GM10847 (cell line): Measurements from ENCODE around the gene TSPAN5.

Experiments
- POLR2A ChIP-seq: IDR thresholded peaks from 2 replicates; pipeline ENCODE4 v1.6.1; 2011; ENCODE audit not compliant: insufficient read length; ENCODE audit errors: extremely low read depth

Gene TSPAN5

DNA sequence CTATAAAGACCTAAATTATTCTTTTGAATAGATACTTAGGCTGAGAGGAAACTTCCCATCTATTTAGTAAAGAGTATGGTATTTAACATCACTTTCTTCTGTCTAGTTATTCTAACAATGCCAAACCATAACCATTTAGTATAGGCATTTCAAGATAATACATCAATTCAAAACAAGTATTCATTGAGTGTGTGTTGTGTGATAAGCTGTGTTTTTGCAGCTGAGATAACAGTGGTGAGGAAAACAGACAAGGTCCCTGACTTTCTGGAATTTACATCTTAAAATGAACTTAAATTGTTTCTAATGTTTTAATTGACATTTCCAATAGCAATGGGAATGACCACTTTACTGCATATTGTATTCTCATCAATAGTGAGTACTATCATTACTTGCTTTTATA is 22.4 kb upstream of the TSPAN5 start:
- no peak for TF ChIP-seq POLR2A

DNA sequence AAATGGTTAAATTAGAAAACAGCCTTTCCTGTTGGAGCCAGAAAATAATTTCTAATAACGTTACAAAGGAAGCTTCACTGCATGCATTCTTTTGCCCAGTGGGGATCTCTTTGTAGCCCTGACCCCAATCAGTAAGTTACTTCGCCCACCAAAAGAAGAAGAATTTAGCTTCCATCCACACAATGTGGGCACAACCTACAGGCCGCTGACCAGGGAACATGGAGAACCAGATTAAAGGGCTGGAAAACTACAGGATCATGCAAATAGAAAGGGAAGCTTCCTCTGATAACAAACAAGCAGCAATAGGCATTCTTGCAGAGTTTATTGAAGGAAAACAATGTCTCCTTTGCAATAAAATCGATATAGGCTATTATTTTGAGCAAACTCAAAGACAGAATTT is 21.3 kb upstream of the TSPAN5 start:
- TF ChIP-seq POLR2A = no peak

DNA sequence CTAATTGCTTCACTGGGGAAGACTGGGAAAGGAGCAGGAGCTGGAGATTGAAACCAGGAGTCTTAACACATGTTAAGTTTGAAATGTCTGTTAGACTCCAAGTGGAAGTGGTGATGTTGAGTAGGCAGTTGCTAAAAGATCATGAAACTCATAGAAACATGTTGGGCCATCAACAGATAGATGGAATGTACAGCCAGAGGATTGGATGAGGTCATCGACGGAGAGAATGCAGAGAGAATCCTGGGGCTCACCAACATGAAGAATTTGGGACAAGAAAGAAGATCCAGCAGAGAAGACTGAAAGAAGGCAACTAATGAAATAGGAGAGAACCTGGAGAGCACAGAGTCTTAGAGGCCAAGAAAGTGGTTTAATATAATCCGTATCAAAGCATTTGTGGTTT is 19.4 kb upstream of the TSPAN5 start:
- TF ChIP-seq POLR2A = no peak

- no peak for TF ChIP-seq POLR2A
These were observed 16.2 kb upstream of the TSPAN5 start for GRCh38 chr4:98674404-98675173.

GRCh38 chr4:98673978-98674377 is 15.6 kb upstream of the TSPAN5 start:
- no peak for TF ChIP-seq POLR2A

DNA sequence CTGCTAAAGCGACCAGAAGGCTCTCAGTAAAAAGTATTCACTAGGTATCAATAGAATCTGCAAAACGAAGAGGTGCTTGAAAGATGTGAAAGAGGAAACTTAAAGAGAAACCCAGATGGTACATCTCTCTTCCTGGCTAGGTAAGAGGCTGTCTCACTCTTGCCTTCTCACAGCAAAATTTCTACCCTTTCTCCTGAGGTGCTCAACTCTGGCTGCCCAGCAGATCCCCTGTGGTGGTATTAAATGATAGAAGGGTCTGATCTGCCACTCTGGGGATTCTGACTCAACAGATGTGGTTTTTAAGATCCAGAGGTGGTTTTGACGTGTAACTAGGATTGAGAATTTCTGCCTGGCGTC is 14.9 kb upstream of the TSPAN5 start:
- TF ChIP-seq POLR2A = no peak

DNA sequence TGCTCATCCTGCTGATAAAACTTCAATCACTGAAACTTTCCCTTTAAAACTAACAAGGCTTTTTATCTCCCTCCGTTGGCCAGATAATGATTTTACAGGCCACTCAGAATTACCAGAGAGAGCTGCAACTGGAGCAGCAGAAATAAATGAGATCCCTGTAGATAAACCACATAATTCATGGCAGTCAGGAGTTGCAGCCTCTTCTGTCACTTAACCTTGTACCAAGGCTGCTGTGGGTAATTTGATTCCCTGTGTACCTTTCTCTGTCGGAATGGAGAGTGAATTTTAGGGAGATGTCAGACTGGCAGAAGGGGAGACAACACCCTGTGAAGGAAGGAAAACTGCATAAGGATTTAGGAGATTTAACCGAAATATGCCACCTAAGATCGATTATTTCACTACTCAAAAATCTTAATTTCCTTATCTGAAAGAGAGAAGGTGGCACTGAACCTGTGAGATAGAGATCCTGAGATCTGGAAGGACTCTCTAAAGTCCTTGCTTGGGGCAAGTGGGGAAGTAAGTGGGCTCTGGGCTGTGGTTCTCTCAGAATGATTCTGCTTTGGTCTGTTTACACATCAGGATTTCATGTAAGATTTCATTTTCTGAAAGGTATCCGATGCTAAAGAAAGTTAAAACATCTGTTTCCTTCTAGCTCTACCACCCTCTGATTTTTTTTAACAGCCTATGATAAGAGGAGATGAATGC is 14.3 kb upstream of the TSPAN5 start:
- TF ChIP-seq POLR2A = no peak

- TF ChIP-seq POLR2A = no peak
These were observed 12.7 kb upstream of the TSPAN5 start for GRCh38 chr4:98671131-98671530.

- no peak for TF ChIP-seq POLR2A
These were observed 11.8 kb upstream of the TSPAN5 start for GRCh38 chr4:98670186-98670585.

DNA sequence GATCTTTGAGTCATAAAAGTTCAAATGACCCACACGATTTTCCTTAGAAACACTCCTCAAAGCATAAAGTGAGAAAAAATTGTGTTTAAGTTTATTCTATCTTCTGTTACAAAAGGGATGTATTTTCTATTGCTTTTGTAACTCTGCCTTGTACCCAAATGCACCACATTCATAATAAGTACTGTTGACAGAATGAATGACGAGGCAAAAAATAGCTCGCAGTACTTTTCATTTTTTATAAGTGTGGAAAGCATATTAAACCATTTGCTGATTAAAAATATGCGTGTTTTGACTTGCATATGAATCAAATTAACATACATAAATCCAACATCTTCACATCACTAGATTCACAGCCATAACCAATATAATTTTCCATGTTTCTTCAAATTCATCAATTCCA is 11.2 kb upstream of the TSPAN5 start:
- no peak for TF ChIP-seq POLR2A

DNA sequence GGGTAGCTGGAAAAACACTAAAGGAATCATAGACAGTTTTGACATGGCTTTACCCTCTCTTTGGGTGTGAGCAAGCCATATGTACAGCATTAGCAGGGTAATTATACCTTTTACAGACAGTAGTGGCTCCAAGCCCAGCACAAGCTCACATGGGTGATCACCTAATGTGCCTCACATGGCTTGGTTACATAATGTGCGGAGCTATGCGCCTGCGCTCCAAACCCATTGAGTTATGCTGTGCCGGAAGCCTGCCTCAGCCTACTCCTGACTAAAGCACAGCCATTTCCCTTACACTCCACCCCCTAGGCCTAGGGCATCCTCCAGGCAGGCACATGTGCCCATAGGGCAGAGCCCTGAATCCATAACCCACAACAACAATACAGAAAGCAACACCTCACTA is 6.5 kb upstream of the TSPAN5 start:
- no peak for TF ChIP-seq POLR2A

DNA sequence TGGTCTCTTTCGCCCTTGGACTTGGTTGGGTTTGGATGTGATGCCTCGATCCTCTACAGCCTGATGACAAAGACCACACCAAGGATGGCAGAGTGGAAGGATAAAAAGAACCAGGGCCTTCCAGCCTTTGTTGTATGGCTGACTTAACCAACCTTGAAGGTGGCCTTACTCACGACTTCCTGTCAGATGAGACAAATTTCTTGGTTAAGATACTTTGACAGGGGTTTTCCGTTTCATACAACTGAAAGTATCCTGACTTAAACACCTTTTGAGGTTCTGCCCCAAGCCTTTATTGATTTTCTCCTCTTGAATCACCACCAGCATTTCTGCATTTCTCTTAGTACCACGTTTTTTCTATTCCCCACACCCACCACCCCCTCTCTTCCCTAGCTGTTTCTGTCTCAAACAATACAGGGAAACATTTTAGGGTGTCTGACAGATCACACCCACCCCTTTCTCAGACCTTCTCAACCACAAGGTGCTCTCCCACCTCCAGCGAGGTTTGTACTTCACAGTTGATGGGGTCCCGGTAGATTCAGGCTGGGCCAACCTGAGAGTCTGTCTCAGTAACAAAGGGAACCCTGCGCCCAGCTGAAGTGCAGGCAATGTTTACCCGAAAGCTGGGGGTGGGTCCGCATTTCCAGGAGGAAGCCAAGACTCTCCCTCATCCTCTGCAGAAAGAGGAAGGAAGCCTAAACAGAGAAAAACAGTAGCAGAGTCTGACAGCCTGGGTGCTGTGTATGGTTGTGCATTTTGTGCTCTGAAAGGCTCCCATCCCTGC is 5.0 kb upstream of the TSPAN5 start:
- no peak for TF ChIP-seq POLR2A

DNA sequence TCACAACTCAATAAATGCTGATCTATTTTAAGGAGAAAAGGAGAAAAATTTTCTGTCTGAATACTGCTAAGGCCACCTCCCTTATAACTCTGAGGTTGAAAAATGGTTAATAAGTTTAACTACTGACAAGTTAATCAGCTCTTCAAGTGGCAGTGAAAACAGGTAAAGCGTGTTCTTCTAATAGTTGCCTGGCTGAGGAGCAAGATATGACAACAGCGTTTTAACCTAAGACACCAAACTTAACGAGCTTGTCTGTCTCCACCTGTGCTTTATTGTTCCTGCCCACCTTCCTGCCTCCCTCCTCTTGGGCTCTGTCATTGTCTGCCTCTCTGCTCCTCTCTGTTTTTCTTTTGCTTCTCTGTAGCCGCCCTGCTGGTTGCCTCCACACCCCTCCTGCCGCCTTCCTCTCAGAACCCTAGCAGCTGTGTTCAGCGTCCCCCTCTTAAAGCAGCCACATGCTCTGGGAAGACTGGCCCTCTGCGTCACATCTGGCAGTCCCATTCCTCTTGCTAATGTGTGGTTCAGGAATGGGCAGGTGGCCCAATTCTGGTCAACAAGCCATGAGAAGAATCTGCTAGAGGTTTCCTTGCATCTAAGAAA is 4.3 kb upstream of the TSPAN5 start:
- TF ChIP-seq POLR2A = no peak

DNA sequence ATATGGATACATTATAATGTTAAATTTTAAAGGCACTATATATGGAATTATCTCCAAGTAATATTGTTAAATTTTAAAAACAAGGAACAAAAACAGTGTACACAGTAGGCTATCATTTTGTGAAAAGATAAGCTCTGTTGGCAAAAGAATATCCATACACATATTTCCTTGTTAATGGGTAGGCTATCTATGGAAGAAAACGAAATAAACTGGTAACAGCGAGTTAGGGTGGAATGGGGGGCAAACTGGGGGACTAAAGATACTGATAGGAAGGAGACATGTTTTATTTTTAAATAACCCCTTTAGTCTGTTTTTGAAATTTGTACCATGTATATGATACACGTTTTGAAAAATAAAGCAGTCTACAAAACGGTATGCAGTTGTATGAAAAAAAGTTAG is 3.6 kb upstream of the TSPAN5 start:
- no peak for TF ChIP-seq POLR2A

GRCh38 chr4:98661371-98662054 is 3.1 kb upstream of the TSPAN5 start:
- no peak for TF ChIP-seq POLR2A

- no peak for TF ChIP-seq POLR2A
These were observed 1.5 kb upstream of the TSPAN5 start for GRCh38 chr4:98659741-98660462.
